Endodermal cell (in vitro differentiated cells): ENCODE results near the gene IQCH. TPM values are rescaled to one million over a fixed set of nuclear protein-coding genes. Genes with fewer than 3 reads are reported as not detected.

Experiments
- DNase-seq: peaks from one replicate; pipeline ENCODE4 v3.0.0-alpha.2; 2017
- H3K27ac ChIP-seq: 2 replicates; pipeline ENCODE4 v1.5.1; 2013; ENCODE audit warnings: mild to moderate bottlenecking, low read depth, low read length, moderate library complexity
- H3K27me3 ChIP-seq: 2 replicates; pipeline ENCODE4 v1.6.1; 2013; ENCODE audit warnings: mild to moderate bottlenecking, low read length, moderate library complexity; ENCODE audit not compliant: insufficient read depth, control insufficient read depth, poor library complexity, severe bottlenecking
- H3K36me3 ChIP-seq: 2 replicates; pipeline ENCODE4 v1.7.0; 2013; ENCODE audit warnings: mild to moderate bottlenecking, low read length, moderate library complexity; ENCODE audit not compliant: control insufficient read depth, insufficient read depth
- H3K4me1 ChIP-seq: one replicate; pipeline ENCODE4 v1.7.0; 2013; ENCODE audit warnings: low read length; ENCODE audit not compliant: control insufficient read depth, insufficient read depth
- H3K4me3 ChIP-seq: 2 replicates; pipeline ENCODE4 v1.5.1; 2013; ENCODE audit warnings: mild to moderate bottlenecking, low read length, moderate library complexity
- H3K9ac ChIP-seq: 2 replicates; pipeline ENCODE4 v1.6.1; 2013; ENCODE audit warnings: mild to moderate bottlenecking, low read length, moderate library complexity; ENCODE audit not compliant: poor library complexity, severe bottlenecking; ENCODE audit errors: extremely low read depth
- H3K9me3 ChIP-seq: 2 replicates; pipeline ENCODE4 v1.6.1; 2013; ENCODE audit warnings: mild to moderate bottlenecking, low read length, moderate library complexity; ENCODE audit not compliant: control insufficient read depth
- H3K27ac Mint-ChIP-seq: 2 replicates; pipeline ENCODE4 v1.8.0; 2020; ENCODE audit warnings: mixed read lengths
- H3K27me3 Mint-ChIP-seq: 2 replicates; pipeline ENCODE4 v1.8.0; 2021; ENCODE audit warnings: mild to moderate bottlenecking, mixed read lengths; ENCODE audit not compliant: insufficient read depth
- H3K36me3 Mint-ChIP-seq: 2 replicates; pipeline ENCODE4 v1.8.0; 2020; ENCODE audit warnings: low read depth, mixed read lengths
- H3K4me1 Mint-ChIP-seq: 2 replicates; pipeline ENCODE4 v1.8.0; 2020; ENCODE audit warnings: mixed read lengths
- H3K4me3 Mint-ChIP-seq: 2 replicates; pipeline ENCODE4 v1.8.0; 2020; ENCODE audit warnings: mild to moderate bottlenecking, moderate library complexity, mixed read lengths
- H3K9me3 Mint-ChIP-seq: 2 replicates; pipeline ENCODE4 v1.8.0; 2020; ENCODE audit warnings: mild to moderate bottlenecking, mixed read lengths
- WGBS, 2 experiments: methylation state at CpG; one replicate each; pipeline versions ENCODE4 v1.1.5 to v1.1.7; 2013; ENCODE audit warnings: missing lambda C conversion rate in 2 of 2, mixed read lengths in 1 of 2; ENCODE audit not compliant: insufficient coverage in 1 of 2, insufficient read length in 1 of 2; 5-methylcytosine and 5-hydroxymethylcytosine counted together
- total RNA-seq, 2 donors: library from RNA; stranded (reverse); fragmentation: NEBNext Ultra II Directional in 1 of 2; extraction: Animal tissue kit (Norgen Biotek cat#: 25700) in 1 of 2; gene quantifications; 2 replicates in 1 of 2; 3 replicates in 1 of 2; pipeline ENCODE4 v1.2.1, GENCODE V29; 2021
- TF ChIP-seq, protein P1 (sequence below): fragments of 200-600 bp; sonication (generic); conservative IDR thresholded peaks from 2 replicates; pipeline ENCODE4 v1.5.0; 2021; ENCODE audit warnings: antibody characterized with exemption, mild to moderate bottlenecking

IQCH gene
- total RNA-seq, 2 donors from 2014 or later = 6.2 to 12.8 TPM

GRCh38 chr15:67481680-67482079 is 227.1 kb downstream of the IQCH start:
- Mint-ChIP-seq H3K27ac (no peak overlapping the region), H3K9me3 (peaks cover 5% of the 10 kb centered on the region), H3K4me3 (no peak overlapping the region), H3K27me3 (peaks cover 14% of the 10 kb centered on the region), H3K36me3 (peaks cover 2% of the 10 kb centered on the region), H3K4me1 (no peaks in the 10 kb centered on the region)
- Histone ChIP-seq H3K9me3 (no peaks in the 10 kb centered on the region), H3K9ac (no peak overlapping the region), H3K4me1 (no peaks in the 10 kb centered on the region), H3K36me3 (no peaks in the 10 kb centered on the region), H3K27me3 (peaks cover 24% of the 10 kb centered on the region), H3K4me3 (no peak overlapping the region), H3K27ac (no peak overlapping the region)
- TF ChIP-seq, protein P1, sequence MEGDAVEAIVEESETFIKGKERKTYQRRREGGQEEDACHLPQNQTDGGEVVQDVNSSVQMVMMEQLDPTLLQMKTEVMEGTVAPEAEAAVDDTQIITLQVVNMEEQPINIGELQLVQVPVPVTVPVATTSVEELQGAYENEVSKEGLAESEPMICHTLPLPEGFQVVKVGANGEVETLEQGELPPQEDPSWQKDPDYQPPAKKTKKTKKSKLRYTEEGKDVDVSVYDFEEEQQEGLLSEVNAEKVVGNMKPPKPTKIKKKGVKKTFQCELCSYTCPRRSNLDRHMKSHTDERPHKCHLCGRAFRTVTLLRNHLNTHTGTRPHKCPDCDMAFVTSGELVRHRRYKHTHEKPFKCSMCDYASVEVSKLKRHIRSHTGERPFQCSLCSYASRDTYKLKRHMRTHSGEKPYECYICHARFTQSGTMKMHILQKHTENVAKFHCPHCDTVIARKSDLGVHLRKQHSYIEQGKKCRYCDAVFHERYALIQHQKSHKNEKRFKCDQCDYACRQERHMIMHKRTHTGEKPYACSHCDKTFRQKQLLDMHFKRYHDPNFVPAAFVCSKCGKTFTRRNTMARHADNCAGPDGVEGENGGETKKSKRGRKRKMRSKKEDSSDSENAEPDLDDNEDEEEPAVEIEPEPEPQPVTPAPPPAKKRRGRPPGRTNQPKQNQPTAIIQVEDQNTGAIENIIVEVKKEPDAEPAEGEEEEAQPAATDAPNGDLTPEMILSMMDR = no peak
- DNase-seq = no peak
- 83 to 93% methylated on average over 1 to 2 of the region's 2 CpGs for WGBS, 2 experiments

DNA sequence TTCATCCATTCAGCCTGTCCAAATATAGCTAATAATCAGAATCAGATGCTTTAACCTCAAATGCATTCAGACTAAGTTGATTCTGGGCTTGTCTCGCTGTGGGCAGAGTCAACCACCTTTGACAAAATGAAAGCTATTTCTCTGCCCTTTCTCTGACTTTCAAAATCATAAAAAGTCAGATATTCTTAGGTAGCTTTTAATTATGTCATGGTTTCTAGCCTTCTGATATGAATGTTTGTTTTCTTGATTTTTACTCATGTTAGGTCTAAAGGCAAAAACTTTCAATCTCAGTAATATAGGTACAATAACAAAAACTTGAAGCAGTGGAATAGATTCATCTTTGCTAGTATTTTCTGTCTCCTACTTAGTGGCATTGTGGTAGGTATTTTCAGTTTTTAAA is 241.0 kb downstream of the IQCH start:
- Histone ChIP-seq H3K4me1 (peaks cover 4% of the 10 kb centered on the region), H3K27me3 (peaks cover 12% of the 10 kb centered on the region), H3K4me3 (no peak overlapping the region), H3K27ac (no peak overlapping the region), H3K9me3 (no peaks in the 10 kb centered on the region), H3K9ac (no peak overlapping the region), H3K36me3 (no peaks in the 10 kb centered on the region)
- 85% methylated on average over 1 of the region's 1 CpG; no CpG with 5 or more reads in 1 of the 2 experiments for WGBS, 2 experiments
- Mint-ChIP-seq H3K9me3 (peaks cover 2% of the 10 kb centered on the region), H3K4me3 (no peak overlapping the region), H3K27me3 (peaks cover 14% of the 10 kb centered on the region), H3K4me1 (peaks cover 25% of the 10 kb centered on the region), H3K36me3 (no peaks in the 10 kb centered on the region), H3K27ac (no peak overlapping the region)
- TF ChIP-seq, protein P1 = no peak
- DNase-seq = no peak

- Mint-ChIP-seq H3K9me3 (peaks cover 2% of the 10 kb centered on the region), H3K36me3 (no peaks in the 10 kb centered on the region), H3K4me3 (no peak overlapping the region), H3K4me1 (peaks cover 15% of the 10 kb centered on the region), H3K27me3 (peaks cover 2% of the 10 kb centered on the region), H3K27ac (no peak overlapping the region)
- no peaks in the 10 kb centered on the region for H3K9me3 ChIP-seq
- H3K4me3 ChIP-seq = no peak overlapping the region
- DNase-seq = no peak
- peaks cover 15% of the 10 kb centered on the region for H3K27me3 ChIP-seq
- no peak overlapping the region for H3K27ac ChIP-seq
- 33 to 37% methylated on average over 1 to 2 of the region's 2 CpGs for WGBS, 2 experiments
- TF ChIP-seq, protein P1 = peak; percentile 50
- no peak overlapping the region for H3K9ac ChIP-seq
- no peaks in the 10 kb centered on the region for H3K36me3 ChIP-seq
- no peaks in the 10 kb centered on the region for H3K4me1 ChIP-seq
Observed at GRCh38 chr15:67501177-67501835, 246.7 kb downstream of the IQCH start.
